H1 (cell line): ENCODE results near the gene MAFB.

Experiments used
- EP300 ChIP-seq, 2 experiments: IDR thresholded peaks; 1 replicate in 1 of 2; 2 replicates in 1 of 2; pipeline ENCODE4 v1.6.1; 2011 to 2012; ENCODE audit warnings: low read depth in 2 of 2, low read length in 2 of 2, mild to moderate bottlenecking in 2 of 2, borderline replicate concordance in 1 of 2, inconsistent platforms in 1 of 2, moderate library complexity in 1 of 2
- FOSL1 ChIP-seq: IDR thresholded peaks from 2 replicates; pipeline ENCODE4 v1.6.1; 2011; ENCODE audit warnings: mild to moderate bottlenecking, low read depth, low read length, moderate library complexity; ENCODE audit not compliant: insufficient read depth
- JUND ChIP-seq: IDR thresholded peaks from 2 replicates; pipeline ENCODE4 v1.6.1; 2011; ENCODE audit warnings: mild to moderate bottlenecking, improper control_type of control experiment, low read length
- POLR2A ChIP-seq, 2 experiments: IDR thresholded peaks; 1 replicate in 1 of 2; 2 replicates in 1 of 2; pipeline ENCODE4 v1.6.1; 2011; ENCODE audit warnings: low read depth in 2 of 2, low read length in 2 of 2, mild to moderate bottlenecking in 2 of 2; ENCODE audit errors: control extremely low read depth in 1 of 2
- SIRT6 ChIP-seq: IDR thresholded peaks from one replicate; pipeline ENCODE4 v1.7.1; 2012; ENCODE audit warnings: low read length, inconsistent platforms
- TCF12 ChIP-seq: IDR thresholded peaks from 2 replicates; pipeline ENCODE4 v1.6.1; 2011; ENCODE audit warnings: low read depth, mild to moderate bottlenecking, low read length
- TF ChIP-seq, protein P1 (sequence below), 3 experiments: IDR thresholded peaks; 1 replicate in 2 of 3; 2 replicates in 1 of 3; pipeline versions ENCODE4 v1.5.1 to v1.6.1; 2011; ENCODE audit warnings: low read length in 3 of 3, mild to moderate bottlenecking in 3 of 3, inconsistent platforms in 2 of 3, low read depth in 1 of 3, moderate library complexity in 1 of 3; ENCODE audit not compliant: insufficient read depth in 1 of 3; ENCODE audit errors: control extremely low read depth in 1 of 3
- TF ChIP-seq, protein P2 (sequence below): IDR thresholded peaks from 2 replicates; pipeline ENCODE4 v1.6.1; 2012; ENCODE audit warnings: inconsistent platforms

DNA sequence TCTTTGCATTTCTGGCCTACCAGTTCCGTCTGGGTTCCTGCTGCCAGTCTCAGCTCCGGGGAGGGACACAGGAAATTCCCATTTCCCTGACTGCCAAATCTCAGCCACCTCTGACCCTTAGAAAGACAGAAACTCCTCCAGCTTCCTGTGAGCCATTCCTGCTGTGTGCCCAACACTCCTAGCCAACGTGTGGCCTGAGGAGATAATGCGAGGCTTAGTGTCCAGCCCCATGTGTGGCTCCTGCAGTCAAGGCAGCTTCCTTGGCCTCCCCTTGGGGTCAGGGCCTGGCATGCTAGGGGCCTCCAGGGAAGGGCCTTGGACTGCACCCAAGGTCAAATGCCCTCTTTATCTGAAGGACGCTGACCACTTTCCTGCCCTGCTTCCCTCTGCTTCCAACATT, 45.1 kb downstream of the MAFB start:
- TF ChIP-seq, protein P1, sequence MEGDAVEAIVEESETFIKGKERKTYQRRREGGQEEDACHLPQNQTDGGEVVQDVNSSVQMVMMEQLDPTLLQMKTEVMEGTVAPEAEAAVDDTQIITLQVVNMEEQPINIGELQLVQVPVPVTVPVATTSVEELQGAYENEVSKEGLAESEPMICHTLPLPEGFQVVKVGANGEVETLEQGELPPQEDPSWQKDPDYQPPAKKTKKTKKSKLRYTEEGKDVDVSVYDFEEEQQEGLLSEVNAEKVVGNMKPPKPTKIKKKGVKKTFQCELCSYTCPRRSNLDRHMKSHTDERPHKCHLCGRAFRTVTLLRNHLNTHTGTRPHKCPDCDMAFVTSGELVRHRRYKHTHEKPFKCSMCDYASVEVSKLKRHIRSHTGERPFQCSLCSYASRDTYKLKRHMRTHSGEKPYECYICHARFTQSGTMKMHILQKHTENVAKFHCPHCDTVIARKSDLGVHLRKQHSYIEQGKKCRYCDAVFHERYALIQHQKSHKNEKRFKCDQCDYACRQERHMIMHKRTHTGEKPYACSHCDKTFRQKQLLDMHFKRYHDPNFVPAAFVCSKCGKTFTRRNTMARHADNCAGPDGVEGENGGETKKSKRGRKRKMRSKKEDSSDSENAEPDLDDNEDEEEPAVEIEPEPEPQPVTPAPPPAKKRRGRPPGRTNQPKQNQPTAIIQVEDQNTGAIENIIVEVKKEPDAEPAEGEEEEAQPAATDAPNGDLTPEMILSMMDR (IDR thresholded peaks at IDR 0.05; ENCODE audit: control extremely low read depth in 1 of 3, insufficient read depth in 1 of 3, low read depth in 1 of 3, low read length in 3 of 3) = no peak
- TF ChIP-seq EP300 (IDR thresholded peaks at IDR 0.05; ENCODE audit: borderline replicate concordance in 1 of 2, low read depth in 2 of 2, low read length in 2 of 2) (no peak), POLR2A (IDR thresholded peaks at IDR 0.05; ENCODE audit: control extremely low read depth in 1 of 2, low read depth in 2 of 2, low read length in 2 of 2) (no peak), SIRT6 (no peak), TCF12 (no peak), FOSL1 (no peak), JUND (no peak)
- TF ChIP-seq, protein P2, sequence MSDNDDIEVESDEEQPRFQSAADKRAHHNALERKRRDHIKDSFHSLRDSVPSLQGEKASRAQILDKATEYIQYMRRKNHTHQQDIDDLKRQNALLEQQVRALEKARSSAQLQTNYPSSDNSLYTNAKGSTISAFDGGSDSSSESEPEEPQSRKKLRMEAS = no peak
